HL-60 (cell line): ENCODE data around the gene SCRG1.

Experiments
- CTCF ChIP-seq: IDR thresholded peaks from one replicate; pipeline ENCODE4 v1.5.1; 2011; ENCODE audit warnings: low read length, control low read depth, inconsistent platforms; ENCODE audit not compliant: insufficient read depth
- GABPA ChIP-seq: IDR thresholded peaks from 2 replicates; pipeline ENCODE4 v1.6.1; 2012; ENCODE audit warnings: low read depth
- REST ChIP-seq: IDR thresholded peaks from 2 replicates; pipeline ENCODE4 v1.6.1; 2012; ENCODE audit warnings: low read depth; ENCODE audit not compliant: insufficient replicate concordance
- SPI1 ChIP-seq: IDR thresholded peaks from 2 replicates; pipeline ENCODE4 v1.6.1; 2012; ENCODE audit warnings: low read depth, mild to moderate bottlenecking, borderline replicate concordance

- no peak for TF ChIP-seq CTCF
- no peak for TF ChIP-seq GABPA
- TF ChIP-seq REST, result no peak
- no peak for TF ChIP-seq SPI1
Measured at GRCh38 chr4:173436771-173437265, 37.9 kb upstream of the SCRG1 start.
